Measurements from ENCODE around the gene TRANK1.
A peak's percentile ranks its signal among the peaks of the same experiment; 100 is the strongest.

Gene TRANK1

GRCh38 chr3:36989568-36989967 lies 44.7 kb upstream of the TRANK1 start:
- peak overlapping the region; percentile 9 for H3K4me3 ChIP-seq (ENCODE audit: low read depth, low read length)
- DNase-seq (ENCODE audit: low read depth): no peak
- TF ChIP-seq, protein P1, sequence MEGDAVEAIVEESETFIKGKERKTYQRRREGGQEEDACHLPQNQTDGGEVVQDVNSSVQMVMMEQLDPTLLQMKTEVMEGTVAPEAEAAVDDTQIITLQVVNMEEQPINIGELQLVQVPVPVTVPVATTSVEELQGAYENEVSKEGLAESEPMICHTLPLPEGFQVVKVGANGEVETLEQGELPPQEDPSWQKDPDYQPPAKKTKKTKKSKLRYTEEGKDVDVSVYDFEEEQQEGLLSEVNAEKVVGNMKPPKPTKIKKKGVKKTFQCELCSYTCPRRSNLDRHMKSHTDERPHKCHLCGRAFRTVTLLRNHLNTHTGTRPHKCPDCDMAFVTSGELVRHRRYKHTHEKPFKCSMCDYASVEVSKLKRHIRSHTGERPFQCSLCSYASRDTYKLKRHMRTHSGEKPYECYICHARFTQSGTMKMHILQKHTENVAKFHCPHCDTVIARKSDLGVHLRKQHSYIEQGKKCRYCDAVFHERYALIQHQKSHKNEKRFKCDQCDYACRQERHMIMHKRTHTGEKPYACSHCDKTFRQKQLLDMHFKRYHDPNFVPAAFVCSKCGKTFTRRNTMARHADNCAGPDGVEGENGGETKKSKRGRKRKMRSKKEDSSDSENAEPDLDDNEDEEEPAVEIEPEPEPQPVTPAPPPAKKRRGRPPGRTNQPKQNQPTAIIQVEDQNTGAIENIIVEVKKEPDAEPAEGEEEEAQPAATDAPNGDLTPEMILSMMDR (IDR thresholded peaks at IDR 0.05; ENCODE audit: low read depth, low read length, missing control alignments): no peak
- in situ Hi-C loops (cut with HindIII; ENCODE audit: low sequenced_read_pairs): no loop called here

DNA sequence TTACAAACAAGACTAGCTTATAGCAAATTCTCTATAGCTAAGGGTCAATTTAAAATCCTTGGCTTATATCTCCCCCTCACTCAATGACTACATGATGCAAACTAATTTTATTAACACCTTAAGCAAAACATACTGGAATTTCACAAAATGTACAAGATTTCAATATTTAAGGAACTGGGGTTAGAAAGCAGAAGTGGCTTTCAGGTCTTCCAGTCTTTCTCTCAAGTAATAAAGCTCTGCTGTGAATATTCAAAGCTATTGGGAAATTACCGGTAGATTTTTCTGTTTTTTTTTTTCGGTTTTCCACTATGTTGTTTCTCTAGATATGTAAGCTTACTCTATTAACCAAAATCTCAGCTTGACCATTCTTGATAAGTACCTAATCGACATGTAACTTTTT lies 44.2 kb upstream of the TRANK1 start:
- no peak for DNase-seq (ENCODE audit: low read depth)

GRCh38 chr3:36988356-36988755 lies 43.5 kb upstream of the TRANK1 start:
- in situ Hi-C loops (cut with HindIII; ENCODE audit: low sequenced_read_pairs): no loop called here
- TF ChIP-seq, protein P1 (IDR thresholded peaks at IDR 0.05; ENCODE audit: low read depth, low read length, missing control alignments): no peak
- no peak for DNase-seq (ENCODE audit: low read depth)
- H3K4me3 ChIP-seq (ENCODE audit: low read depth, low read length): no peak overlapping the region

More for the DNA sequence above, 44.2 kb upstream of the TRANK1 start:
- in situ Hi-C loops (cut with HindIII; ENCODE audit: low sequenced_read_pairs): no loop called here
- TF ChIP-seq, protein P1 (IDR thresholded peaks at IDR 0.05; ENCODE audit: low read depth, low read length, missing control alignments): no peak
- no peak overlapping the region for H3K4me3 ChIP-seq (ENCODE audit: low read depth, low read length)

DNA sequence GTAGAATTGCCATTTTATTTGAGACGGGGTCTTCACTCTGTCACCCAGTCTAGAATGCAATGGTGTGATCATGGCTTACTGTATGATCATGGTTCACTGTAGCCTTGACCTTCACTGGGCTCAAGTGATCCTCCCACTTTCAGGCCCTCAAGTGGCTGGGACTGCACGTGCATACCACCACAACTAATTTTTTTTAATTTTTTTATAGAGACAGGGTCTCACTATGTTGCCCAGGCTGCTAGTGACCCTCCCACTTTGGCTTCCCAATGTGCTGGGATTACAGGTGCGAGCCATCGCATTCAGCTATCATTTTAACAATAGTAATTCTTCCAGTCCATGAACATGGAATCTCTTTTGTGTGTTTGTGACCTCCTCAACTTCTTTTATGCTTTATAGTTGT lies 36.2 kb upstream of the TRANK1 start:
- in situ Hi-C loops (cut with HindIII; ENCODE audit: low sequenced_read_pairs): no loop called here
- H3K4me3 ChIP-seq (ENCODE audit: low read depth, low read length): no peak overlapping the region
- DNase-seq (ENCODE audit: low read depth): no peak
- TF ChIP-seq, protein P1 (IDR thresholded peaks at IDR 0.05; ENCODE audit: low read depth, low read length, missing control alignments): no peak

GRCh38 chr3:36973139-36973538 lies 28.3 kb upstream of the TRANK1 start:
- TF ChIP-seq, protein P1 (IDR thresholded peaks at IDR 0.05; ENCODE audit: low read depth, low read length, missing control alignments): no peak
- in situ Hi-C loops (cut with HindIII; ENCODE audit: low sequenced_read_pairs): no loop called here
- no peak for DNase-seq (ENCODE audit: low read depth)
- no peak overlapping the region for H3K4me3 ChIP-seq (ENCODE audit: low read depth, low read length)

DNA sequence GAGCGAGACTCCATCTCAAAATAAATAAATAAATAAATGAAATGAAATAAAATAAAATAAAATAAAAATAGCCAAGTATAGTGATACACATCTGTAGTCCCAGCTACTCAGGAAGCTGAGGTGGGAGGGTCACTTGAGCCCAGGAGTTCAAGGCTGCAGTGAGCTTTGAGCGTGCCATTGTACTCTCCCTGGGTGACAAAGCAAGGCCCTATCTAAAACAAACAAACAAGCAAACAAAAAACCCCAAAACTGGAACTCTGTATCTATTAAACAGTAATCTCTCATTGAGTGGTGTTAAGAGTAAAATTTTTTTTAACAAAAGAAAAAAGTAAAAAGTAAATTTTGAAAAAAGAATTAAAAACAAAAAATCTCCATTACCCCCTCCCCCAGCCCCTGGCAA lies 27.3 kb upstream of the TRANK1 start:
- no peak overlapping the region for H3K4me3 ChIP-seq (ENCODE audit: low read depth, low read length)
- TF ChIP-seq, protein P1 (IDR thresholded peaks at IDR 0.05; ENCODE audit: low read depth, low read length, missing control alignments): no peak
- no peak for DNase-seq (ENCODE audit: low read depth)
- in situ Hi-C loops (cut with HindIII; ENCODE audit: low sequenced_read_pairs): no loop called here
